Measurements from ENCODE around the gene STPG1. TPM values are rescaled to one million over a fixed set of nuclear protein-coding genes. Genes with fewer than 3 reads are reported as not detected.

The STPG1 gene
- total and polyA plus RNA-seq, 4 donors = 8.1 to 13.1 (median 10.9) TPM

Other genes with a start within 250 kb of the STPG1 start
- under 1 TPM; 0.59 to 0.72 TPM for gene IFNLR1, start 226.5 kb downstream of the STPG1 start, total RNA-seq
- 1 to 10 TPM in 1 of 2 donors, under 1 TPM in 1; 0.74 to 1.6 TPM for gene IFNLR1, start 226.5 kb downstream of the STPG1 start, polyA plus RNA-seq (ENCODE audit: insufficient read length in 2 of 2)
- gene GRHL3, start 94.4 kb downstream of the STPG1 start, total RNA-seq = 1 to 10 TPM in 1 of 2 donors, under 1 TPM in 1; 0.69 to 2.5 TPM
- 1 to 10 TPM; 2.9 to 3.0 TPM for gene GRHL3, start 94.4 kb downstream of the STPG1 start, polyA plus RNA-seq (ENCODE audit: insufficient read length in 2 of 2)
- 10 to 100 TPM; 23.9 to 66.8 TPM for gene NIPAL3, start 2.0 kb upstream of the STPG1 start, total RNA-seq
- gene NIPAL3, start 2.0 kb upstream of the STPG1 start, polyA plus RNA-seq (ENCODE audit: insufficient read length in 2 of 2) = 10 to 100 TPM; 24.3 to 26.3 TPM
- 10 to 100 TPM in 1 of 2 donors, 1 to 10 TPM in 1; 9.1 to 19.9 TPM for gene RCAN3, start 89.1 kb upstream of the STPG1 start, total RNA-seq
- 10 to 100 TPM; 10.6 to 12.9 TPM for gene RCAN3, start 89.1 kb upstream of the STPG1 start, polyA plus RNA-seq (ENCODE audit: insufficient read length in 2 of 2)
- 10 to 100 TPM in 1 of 2 donors, 1 to 10 TPM in 1; 2.0 to 10.7 TPM for gene NCMAP, start 142.3 kb upstream of the STPG1 start, total RNA-seq
- under 1 TPM; 0.08 to 0.26 TPM for gene NCMAP, start 142.3 kb upstream of the STPG1 start, polyA plus RNA-seq (ENCODE audit: insufficient read length in 2 of 2)
- gene SRRM1, start 229.5 kb upstream of the STPG1 start, total RNA-seq = 10 to 100 TPM; 45.5 to 51.8 TPM
- gene SRRM1, start 229.5 kb upstream of the STPG1 start, polyA plus RNA-seq (ENCODE audit: insufficient read length in 2 of 2) = 100 to 1,000 TPM; 102 to 129 TPM